GM04503 (cell line): ENCODE measurements around the gene MBNL3.

Experiments
- DNase-seq: peaks from one replicate; pipeline ENCODE4 v3.0.0-alpha.2; 2012; ENCODE audit warnings: low read depth

MBNL3 gene

GRCh38 chrX:132414404-132414803 is 74.4 kb downstream of the MBNL3 start:
- DNase-seq: no peak

- DNase-seq: no peak
Measured at GRCh38 chrX:132413459-132413858, 75.4 kb downstream of the MBNL3 start.

DNA sequence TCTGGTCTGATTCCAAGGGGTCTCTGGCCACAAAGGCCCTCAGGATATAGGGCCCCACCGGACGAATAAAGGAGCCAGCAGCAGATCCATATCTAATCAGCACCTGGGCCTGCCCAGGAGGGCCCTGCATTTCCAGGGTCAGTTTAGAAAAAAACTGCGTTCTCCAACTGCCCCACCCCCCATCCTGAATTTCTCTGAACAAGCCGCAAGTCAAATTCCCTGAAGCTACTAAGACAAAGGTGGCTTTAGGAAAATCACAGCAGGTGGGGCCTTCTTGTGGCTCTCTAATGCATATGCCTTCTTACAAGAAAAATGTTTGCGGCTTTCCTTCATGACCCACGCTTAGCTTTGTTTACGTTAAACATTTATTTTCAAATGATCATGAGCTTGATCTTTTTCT is 76.6 kb downstream of the MBNL3 start:
- DNase-seq: no peak

DNA sequence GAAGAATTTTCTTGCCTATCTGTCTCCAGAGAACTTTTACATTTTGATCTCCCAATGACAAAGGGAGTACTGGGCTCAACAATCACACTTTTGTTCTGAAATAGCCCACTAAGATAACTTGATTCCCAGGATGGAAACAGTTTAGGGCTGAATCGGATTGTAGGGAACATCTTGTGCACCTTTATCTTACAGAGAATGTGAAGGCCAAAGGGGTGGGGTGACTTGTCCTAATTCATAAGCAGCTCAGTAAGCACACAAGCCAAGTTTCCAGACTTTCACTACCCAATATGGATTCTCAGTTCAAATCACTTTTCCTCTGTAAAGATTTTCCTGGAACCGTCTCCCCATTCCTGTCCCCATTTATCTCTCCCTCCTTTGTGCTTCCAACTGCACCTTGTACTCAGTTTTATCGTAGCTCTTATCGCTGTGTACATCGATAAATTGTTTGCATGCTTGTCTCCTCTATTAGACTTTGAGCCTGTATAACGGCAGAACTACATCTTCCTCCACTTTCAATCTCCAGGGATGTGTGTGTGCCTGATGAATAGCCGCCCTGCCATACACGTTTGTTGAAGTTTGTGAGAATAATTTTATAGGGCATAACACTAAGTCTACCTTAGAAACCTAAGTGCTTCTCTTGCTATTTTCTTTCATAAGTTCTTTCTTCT is 77.4 kb downstream of the MBNL3 start:
- no peak for DNase-seq

- no peak for DNase-seq
Measured at GRCh38 chrX:132409780-132410556, 78.9 kb downstream of the MBNL3 start.

GRCh38 chrX:132407691-132408090 is 81.1 kb downstream of the MBNL3 start:
- no peak for DNase-seq

DNA sequence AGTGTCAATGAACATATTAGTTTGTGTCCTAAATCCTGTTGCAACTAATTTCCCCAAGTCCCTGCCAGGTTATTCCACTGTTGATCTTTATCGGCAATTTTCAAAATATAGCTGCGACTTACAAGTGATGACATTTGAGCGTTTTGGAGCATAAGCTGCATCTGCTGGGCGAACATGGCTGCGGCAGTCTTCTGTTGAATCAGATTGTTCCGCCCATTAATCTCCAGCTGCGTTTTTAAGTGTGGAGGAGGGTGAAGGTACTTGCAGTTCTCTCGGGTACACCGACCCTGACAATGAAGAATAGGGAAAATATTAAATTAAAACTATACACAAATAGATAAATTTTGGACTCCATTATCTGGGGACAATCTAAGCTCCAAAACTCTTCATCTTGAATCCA is 82.7 kb downstream of the MBNL3 start:
- DNase-seq: no peak

GRCh38 chrX:132404266-132404665 is 84.6 kb downstream of the MBNL3 start:
- DNase-seq: no peak

DNA sequence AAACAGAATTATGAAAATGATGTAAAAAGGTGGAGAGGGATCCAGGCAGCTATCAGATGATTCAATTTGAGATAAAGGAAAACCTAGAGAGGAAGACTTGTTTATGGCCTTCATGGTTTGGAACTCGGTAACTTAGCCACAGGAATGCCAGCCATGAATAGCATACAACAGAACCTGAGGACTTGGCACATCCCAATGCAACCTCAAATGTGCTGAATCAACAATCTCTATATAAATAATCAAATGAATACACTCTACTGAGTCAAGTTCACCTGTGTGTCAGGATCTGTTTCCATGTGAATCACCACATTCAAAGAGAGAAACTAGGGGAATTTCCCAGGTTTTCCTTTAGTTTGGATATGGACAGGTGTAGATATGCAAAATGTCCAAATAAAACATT is 86.9 kb downstream of the MBNL3 start:
- DNase-seq: no peak

GRCh38 chrX:132400706-132401105 is 88.1 kb downstream of the MBNL3 start:
- DNase-seq: no peak

DNA sequence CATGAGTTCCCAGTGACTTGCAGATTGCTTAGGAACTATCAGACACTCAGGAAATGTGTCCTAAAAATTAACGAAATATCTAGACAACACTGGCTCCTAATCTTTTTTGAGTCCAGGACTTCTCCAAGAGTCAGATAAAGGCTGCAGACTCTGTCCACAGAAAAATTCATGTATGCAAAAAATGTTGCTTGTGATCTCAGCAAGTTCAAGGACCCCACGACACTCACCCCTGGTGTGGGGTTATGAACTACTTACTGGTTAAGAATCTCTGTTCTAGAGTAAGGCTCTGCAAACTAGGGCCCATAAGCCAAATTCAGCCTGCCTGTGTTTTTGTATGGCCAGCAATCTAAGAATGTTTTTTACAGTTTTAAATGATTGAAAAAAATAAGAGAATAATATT is 93.2 kb downstream of the MBNL3 start:
- DNase-seq: no peak

- DNase-seq: no peak
Measured at GRCh38 chrX:132395026-132395425, 93.8 kb downstream of the MBNL3 start.

GRCh38 chrX:132394591-132394990 is 94.2 kb downstream of the MBNL3 start:
- no peak for DNase-seq

- DNase-seq: no peak
Measured at GRCh38 chrX:132393992-132394391, 94.8 kb downstream of the MBNL3 start.

DNA sequence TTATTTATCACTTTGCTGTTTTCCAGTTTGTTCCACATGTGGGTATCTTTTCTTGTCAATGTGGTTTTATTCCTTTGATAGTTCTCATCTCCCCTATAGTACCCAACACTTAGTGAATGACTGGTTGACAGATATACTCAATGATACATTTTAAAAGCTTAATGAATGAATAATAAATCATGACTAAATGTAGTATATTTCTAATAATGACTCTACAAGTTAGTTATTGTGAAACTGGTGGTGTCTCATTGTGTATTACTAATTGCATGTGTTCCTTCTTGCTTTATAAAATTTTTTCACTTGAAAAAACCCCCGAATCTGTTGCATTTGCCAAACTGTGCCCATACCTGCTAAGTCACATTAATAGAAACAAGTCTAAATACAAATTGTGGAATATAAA is 95.4 kb downstream of the MBNL3 start:
- no peak for DNase-seq

DNA sequence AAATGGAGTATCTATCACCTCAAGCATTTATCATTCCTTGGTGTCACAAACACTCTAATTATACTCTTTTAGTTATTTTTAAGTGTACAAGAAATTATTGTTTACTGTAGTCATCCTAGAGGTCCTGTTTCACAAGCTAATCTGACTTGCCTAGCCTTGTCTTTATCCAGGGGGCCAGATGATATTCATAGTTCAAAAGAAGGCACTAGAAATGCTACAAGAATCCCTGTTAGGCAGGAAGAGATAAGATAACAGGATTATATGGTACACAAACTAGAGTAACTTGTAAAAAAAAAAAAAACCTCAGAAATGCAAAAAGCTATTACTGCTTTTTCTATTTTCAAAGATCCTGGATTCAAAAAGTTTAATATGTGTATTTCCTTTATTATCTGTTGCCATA is 95.8 kb downstream of the MBNL3 start:
- DNase-seq: no peak

DNA sequence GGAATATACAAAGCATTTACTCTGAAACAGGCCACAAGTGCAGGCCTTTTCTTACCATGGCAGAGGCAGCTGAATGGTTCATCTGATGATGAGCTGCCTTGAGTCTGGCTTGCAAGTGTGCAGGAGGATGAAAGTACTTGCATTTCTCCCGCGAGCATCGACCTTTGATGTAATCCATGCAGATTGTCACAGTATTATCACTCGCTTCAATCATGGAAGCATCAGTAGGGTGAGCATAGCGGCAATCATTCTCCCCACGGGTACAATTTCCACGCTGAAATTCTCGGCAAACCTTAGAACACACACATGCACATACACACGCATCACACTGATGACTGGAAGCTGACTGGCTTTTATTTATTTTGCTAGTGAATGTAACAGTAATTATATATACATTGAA is 98.0 kb downstream of the MBNL3 start:
- DNase-seq: no peak

DNA sequence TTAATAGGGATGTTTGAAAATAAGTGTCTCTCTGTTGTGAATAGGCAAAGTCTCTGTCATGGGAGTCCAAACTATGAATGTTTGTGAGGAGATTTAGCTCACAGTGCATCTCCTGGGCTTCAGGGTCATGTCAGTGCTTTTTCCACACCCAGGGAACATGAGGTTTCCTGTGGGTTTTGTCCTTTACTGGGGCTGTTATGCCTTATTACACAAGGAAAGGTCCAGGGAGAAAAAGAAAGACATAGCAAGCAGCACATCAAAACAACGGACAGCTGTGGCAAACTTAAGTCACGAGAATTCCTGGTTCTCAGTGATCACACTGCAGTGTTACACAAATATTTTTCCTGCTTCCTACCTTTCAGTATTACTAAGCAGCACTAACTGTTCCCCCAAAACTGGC is 99.4 kb downstream of the MBNL3 start:
- DNase-seq: no peak

GRCh38 chrX:132388371-132388770 is 100.5 kb downstream of the MBNL3 start:
- DNase-seq: no peak

- no peak for DNase-seq
Measured at GRCh38 chrX:132384301-132384700, 104.5 kb downstream of the MBNL3 start.

GRCh38 chrX:132382068-132382467 is 106.8 kb downstream of the MBNL3 start:
- DNase-seq: no peak

- no peak for DNase-seq
Measured at GRCh38 chrX:132378281-132378680, 110.6 kb downstream of the MBNL3 start.

- DNase-seq: no peak
Measured at GRCh38 chrX:132375941-132376340, 112.9 kb downstream of the MBNL3 start.

DNA sequence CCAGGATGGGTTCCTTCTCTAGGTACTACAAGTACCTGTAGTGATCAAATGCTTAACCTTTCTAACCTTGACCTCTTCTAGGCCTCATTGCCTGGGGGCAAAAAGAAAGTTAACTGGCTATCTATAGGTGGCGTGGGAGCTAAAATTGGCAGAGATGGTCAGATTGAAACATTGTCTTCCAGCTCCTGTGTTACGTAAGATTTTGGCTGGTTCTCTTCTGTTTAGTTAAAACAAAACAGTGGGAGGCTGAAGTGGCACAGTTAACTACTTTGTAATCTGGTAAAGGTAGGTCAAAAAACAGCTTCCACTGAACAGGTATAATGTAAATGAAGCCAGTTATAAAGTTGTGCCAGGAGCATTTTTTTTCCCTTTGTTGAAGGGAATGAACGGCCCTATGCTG is 115.2 kb downstream of the MBNL3 start:
- no peak for DNase-seq
